BLaER1 treated with 17β-estradiol and CSF1 and Interleukin-3, amounts not matched to agents 10 nM and 100 nM (cell line): ENCODE data around the gene LCLAT1.

Experiments used
- H3K27ac ChIP-seq, 11 experiments: shearing (Covaris generic); formaldehyde crosslinking; 2 replicates each; pipeline ENCODE4 v1.8.1; 2022
- H3K27me3 ChIP-seq, 11 experiments: shearing (Covaris generic); formaldehyde crosslinking; 2 replicates each; pipeline ENCODE4 v1.8.1; 2022
- H3K36me3 ChIP-seq, 11 experiments: shearing (Covaris generic); formaldehyde crosslinking; 2 replicates each; pipeline ENCODE4 v1.8.1; 2022
- H3K4me1 ChIP-seq, 10 experiments: shearing (Covaris generic); formaldehyde crosslinking; 2 replicates each; pipeline ENCODE4 v1.8.1; 2022
- H3K4me2 ChIP-seq, 11 experiments: shearing (Covaris generic); formaldehyde crosslinking; 2 replicates each; pipeline ENCODE4 v1.8.1; 2022
- H3K4me3 ChIP-seq, 10 experiments: shearing (Covaris generic); formaldehyde crosslinking; 2 replicates each; pipeline ENCODE4 v1.8.1; 2022
- H3K9ac ChIP-seq, 11 experiments: shearing (Covaris generic); formaldehyde crosslinking; 2 replicates each; pipeline ENCODE4 v1.8.1; 2022
- H3K9me3 ChIP-seq, 11 experiments: shearing (Covaris generic); formaldehyde crosslinking; replicated peaks in 1 of 11; 2 replicates each; pipeline ENCODE4 v1.8.1; 2022
- H4K20me1 ChIP-seq, 11 experiments: shearing (Covaris generic); formaldehyde crosslinking; 2 replicates each; pipeline ENCODE4 v1.8.1; 2022
- Cebpa-rat ChIP-seq, 11 experiments: shearing (Covaris generic); IDR thresholded peaks; 2 replicates each; pipeline ENCODE4 v1.8.1; 2022

Gene LCLAT1

GRCh38 chr2:30522421-30522820 is 75.4 kb downstream of the LCLAT1 start:
- no peaks in the 10 kb centered on the region for H3K27me3 ChIP-seq
- H4K20me1 ChIP-seq = no peaks in the 10 kb centered on the region
- H3K9ac ChIP-seq = no peak overlapping the region
- H3K4me2 ChIP-seq = no peak overlapping the region
- no peaks in the 10 kb centered on the region for H3K4me1 ChIP-seq
- peaks cover 32 to 68% (median 54%) of the 10 kb centered on the region in 11 experiments for H3K36me3 ChIP-seq
- H3K4me3 ChIP-seq = no peak overlapping the region
- peaks cover 59 to 82% (median 74%) of the 10 kb centered on the region in 11 experiments for H3K9me3 ChIP-seq
- TF ChIP-seq Cebpa-rat (IDR thresholded peaks at IDR 0.05) = no peak
- no peak overlapping the region for H3K27ac ChIP-seq

GRCh38 chr2:30527411-30527810 is 80.4 kb downstream of the LCLAT1 start:
- TF ChIP-seq Cebpa-rat (IDR thresholded peaks at IDR 0.05) = no peak
- Histone ChIP-seq H3K27ac (no peak overlapping the region), H3K9ac (no peak overlapping the region), H3K4me2 (no peak overlapping the region), H3K27me3 (no peaks in the 10 kb centered on the region), H3K36me3 (peaks cover 19 to 60% (median 35%) of the 10 kb centered on the region in 11 experiments), H3K4me3 (no peak overlapping the region), H3K4me1 (no peaks in the 10 kb centered on the region), H3K9me3 (peaks cover 22 to 37% (median 32%) of the 10 kb centered on the region in 11 experiments), H4K20me1 (no peaks in the 10 kb centered on the region)

GRCh38 chr2:30527859-30528258 is 80.8 kb downstream of the LCLAT1 start:
- Histone ChIP-seq H3K36me3 (peaks cover 17 to 63% (median 37%) of the 10 kb centered on the region in 11 experiments), H3K27ac (no peak overlapping the region), H3K9ac (no peak overlapping the region), H3K9me3 (peaks cover 22 to 37% (median 29%) of the 10 kb centered on the region in 11 experiments), H3K4me3 (no peak overlapping the region), H3K4me1 (no peaks in the 10 kb centered on the region), H3K27me3 (no peaks in the 10 kb centered on the region), H4K20me1 (no peaks in the 10 kb centered on the region), H3K4me2 (no peak overlapping the region)
- TF ChIP-seq Cebpa-rat (IDR thresholded peaks at IDR 0.05) = no peak

GRCh38 chr2:30530346-30530745 is 83.3 kb downstream of the LCLAT1 start:
- Histone ChIP-seq H3K9ac (no peak overlapping the region), H3K4me1 (no peaks in the 10 kb centered on the region), H3K27me3 (no peaks in the 10 kb centered on the region), H4K20me1 (no peaks in the 10 kb centered on the region), H3K9me3 (peaks cover 22 to 33% (median 30%) of the 10 kb centered on the region in 11 experiments), H3K4me2 (no peak overlapping the region), H3K27ac (no peak overlapping the region), H3K4me3 (no peak overlapping the region), H3K36me3 (peaks cover 38 to 83% (median 54%) of the 10 kb centered on the region in 11 experiments)
- no peak for TF ChIP-seq Cebpa-rat (IDR thresholded peaks at IDR 0.05)

- no peak overlapping the region for H3K4me2 ChIP-seq
- no peak for TF ChIP-seq Cebpa-rat (IDR thresholded peaks at IDR 0.05)
Observed at GRCh38 chr2:30541680-30542079, 94.6 kb downstream of the LCLAT1 start.

GRCh38 chr2:30545875-30546274 is 98.8 kb downstream of the LCLAT1 start:
- no peak overlapping the region for H3K4me3 ChIP-seq
- no peak overlapping the region for H3K27ac ChIP-seq
- H3K9ac ChIP-seq = no peak overlapping the region
- peak overlapping the region in 4 of 11 experiments; percentile 0 to 41 (median 22); a peak in 4 of 22 replicates for H3K4me2 ChIP-seq
- no peak for TF ChIP-seq Cebpa-rat (IDR thresholded peaks at IDR 0.05)
- peaks cover 1 to 23% (median 9%) of the 10 kb centered on the region in 11 experiments for H3K9me3 ChIP-seq
- no peaks in the 10 kb centered on the region for H3K27me3 ChIP-seq
- H3K36me3 ChIP-seq = peaks cover under 1 to 26% (median 9%) of the 10 kb centered on the region in 11 experiments; a peak in 17 of 22 replicates
- peaks cover 0 to 17% (median 7%) of the 10 kb centered on the region in 10 experiments; a peak in 11 of 20 replicates for H3K4me1 ChIP-seq
- H4K20me1 ChIP-seq = no peaks in the 10 kb centered on the region

More at GRCh38 chr2:30541680-30542079, 94.6 kb downstream of the LCLAT1 start:
- Histone ChIP-seq H3K27ac (no peak overlapping the region), H3K9me3 (peaks cover 7 to 23% (median 14%) of the 10 kb centered on the region in 11 experiments; a peak in 20 of 22 replicates), H3K36me3 (peaks cover 2 to 34% (median 12%) of the 10 kb centered on the region in 11 experiments; a peak in 17 of 22 replicates), H3K4me1 (peaks cover 0 to 12% (median 4%) of the 10 kb centered on the region in 10 experiments; a peak in 11 of 20 replicates), H4K20me1 (no peaks in the 10 kb centered on the region), H3K9ac (no peak overlapping the region), H3K27me3 (no peaks in the 10 kb centered on the region), H3K4me3 (no peak overlapping the region)

GRCh38 chr2:30548386-30548785 is 101.3 kb downstream of the LCLAT1 start:
- TF ChIP-seq Cebpa-rat (IDR thresholded peaks at IDR 0.05) = no peak
- no peaks in the 10 kb centered on the region for H3K27me3 ChIP-seq
- no peak overlapping the region for H3K9ac ChIP-seq
- H3K4me1 ChIP-seq = peaks cover 0 to 17% (median 7%) of the 10 kb centered on the region in 10 experiments; a peak in 11 of 20 replicates
- H4K20me1 ChIP-seq = no peaks in the 10 kb centered on the region
- H3K4me2 ChIP-seq = no peak overlapping the region
- no peak overlapping the region for H3K27ac ChIP-seq
- no peak overlapping the region for H3K4me3 ChIP-seq
- peaks cover 9 to 22% (median 16%) of the 10 kb centered on the region in 11 experiments; a peak in 21 of 22 replicates for H3K9me3 ChIP-seq
- H3K36me3 ChIP-seq = peaks cover 3 to 38% (median 23%) of the 10 kb centered on the region in 11 experiments; a peak in 16 of 22 replicates

GRCh38 chr2:30549096-30549495 is 102.0 kb downstream of the LCLAT1 start:
- Histone ChIP-seq H3K4me3 (no peak overlapping the region), H3K4me2 (no peak overlapping the region), H3K4me1 (peaks cover 0 to 17% (median 7%) of the 10 kb centered on the region in 10 experiments; a peak in 11 of 20 replicates), H3K9ac (no peak overlapping the region), H3K9me3 (peaks cover 9 to 22% (median 16%) of the 10 kb centered on the region in 11 experiments; a peak in 21 of 22 replicates), H3K27ac (no peak overlapping the region), H3K36me3 (peaks cover 2 to 39% (median 23%) of the 10 kb centered on the region in 11 experiments; a peak in 16 of 22 replicates), H3K27me3 (no peaks in the 10 kb centered on the region), H4K20me1 (no peaks in the 10 kb centered on the region)
- TF ChIP-seq Cebpa-rat (IDR thresholded peaks at IDR 0.05) = no peak

GRCh38 chr2:30559544-30560275 is 112.7 kb downstream of the LCLAT1 start:
- peaks cover 0 to 12% (median 7%) of the 10 kb centered on the region in 11 experiments; a peak in 10 of 22 replicates for H3K9me3 ChIP-seq
- no peak overlapping the region for H3K4me2 ChIP-seq
- no peak overlapping the region for H3K4me3 ChIP-seq
- H3K4me1 ChIP-seq = no peaks in the 10 kb centered on the region
- no peaks in the 10 kb centered on the region for H4K20me1 ChIP-seq
- no peak for TF ChIP-seq Cebpa-rat (IDR thresholded peaks at IDR 0.05)
- no peak overlapping the region for H3K9ac ChIP-seq
- peaks cover 19 to 30% (median 24%) of the 10 kb centered on the region in 11 experiments; a peak in 20 of 22 replicates for H3K36me3 ChIP-seq
- no peaks in the 10 kb centered on the region for H3K27me3 ChIP-seq
- H3K27ac ChIP-seq = no peak overlapping the region
